ENCODE data around the gene CCL5. TPM values are rescaled to one million over a fixed set of nuclear protein-coding genes. Genes with fewer than 3 reads are reported as not detected.

The CCL5 gene
- total and polyA plus RNA-seq, 10 of the 15 experiments (the other 5 are each of a cell fraction or from before 2014, with no cell fraction given), result 45.7 to 186 (median 90.8) TPM

- H3K4me2 ChIP-seq (ENCODE audit: control insufficient read depth, insufficient read depth), result no peak overlapping the region
- no peaks in the 10 kb centered on the region for H3K36me3 ChIP-seq (ENCODE audit: control insufficient read depth in 2 of 2, insufficient read depth in 2 of 2, low read length in 1 of 2)
- H4K20me1 ChIP-seq (ENCODE audit: control insufficient read depth, insufficient read depth), result no peaks in the 10 kb centered on the region
- 94% methylated on average over 28 of the region's 29 CpGs for WGBS (ENCODE audit: insufficient coverage, insufficient replicate concordance, low lambda C conversion rate, missing lambda C conversion rate)
- TF ChIP-seq KLF5 (IDR thresholded peaks at IDR 0.05; ENCODE audit: partially characterized antibody) (no peak), BRCA1 (IDR thresholded peaks at IDR 0.05; ENCODE audit: low read depth, low read length) (no peak), HCFC1 (IDR thresholded peaks at IDR 0.05; ENCODE audit: low read length) (no peak), IRF3 (IDR thresholded peaks at IDR 0.05) (no peak), HDAC2 (IDR thresholded peaks at IDR 0.05) (no peak), MAX (IDR thresholded peaks at IDR 0.05; ENCODE audit: low read depth, low read length) (no peak), ZNF384 (IDR thresholded peaks at IDR 0.05; ENCODE audit: borderline replicate concordance, low read depth, low read length) (no peak), HSF1 (IDR thresholded peaks at IDR 0.05; ENCODE audit: low read depth, low read length) (no peak), YBX1 (IDR thresholded peaks at IDR 0.05) (no peak), IRF4 (IDR thresholded peaks at IDR 0.05; ENCODE audit: low read depth, low read length) (no peak), TCF3 (IDR thresholded peaks at IDR 0.05; ENCODE audit: borderline replicate concordance, insufficient read depth, low read depth, low read length) (no peak), STAT1 (conservative IDR thresholded peaks at IDR 0.05) (no peak), POU2F2 (IDR thresholded peaks at IDR 0.05; ENCODE audit: borderline replicate concordance, low read depth, low read length) (no peak), CHD2 (IDR thresholded peaks at IDR 0.05; ENCODE audit: borderline replicate concordance, low read depth, low read length) (no peak), USF2 (IDR thresholded peaks at IDR 0.05; ENCODE audit: borderline replicate concordance, low read depth, low read length) (no peak), RFX5 (IDR thresholded peaks at IDR 0.05; ENCODE audit: low read depth, low read length) (no peak), NRF1 (conservative IDR thresholded peaks at IDR 0.05; ENCODE audit: low read depth, low read length) (no peak), E2F4 (IDR thresholded peaks at IDR 0.05; ENCODE audit: low read depth, low read length) (no peak), MYB (IDR thresholded peaks at IDR 0.05; ENCODE audit: borderline replicate concordance, low read depth, low read length) (no peak), TAF1 (IDR thresholded peaks at IDR 0.05; ENCODE audit: borderline replicate concordance, low read depth, low read length) (no peak)
- no peaks in the 10 kb centered on the region for H3K4me1 ChIP-seq (ENCODE audit: control insufficient read depth, insufficient read depth, low read length)
- no peaks in the 10 kb centered on the region for H3K9me3 ChIP-seq (replicated peaks; ENCODE audit: control insufficient read depth, insufficient read depth, low read length)
- ChIA-PET SMC1A (ENCODE audit: uncharacterized antibody, unreplicated experiment) (no interaction called here), RAD21 (ENCODE audit: unreplicated experiment) (no interaction called here), CTCF (interaction anchor here (0.7 to 1.7 kb wide), 2 partner anchors 16 to 22 kb away, joined by 5 read pairs; no protein-coding TSS in a partner anchor), POLR2A (no interaction called here)
- no peak overlapping the region for H3K4me3 ChIP-seq
- FAIRE-seq (no peak), DNase-seq (ENCODE audit: low read depth, low spot score) (no peak), ATAC-seq (no peak)
- no peak overlapping the region for H3K9ac ChIP-seq (ENCODE audit: control insufficient read depth, insufficient read depth, low read length)
- H2AFZ ChIP-seq (ENCODE audit: control insufficient read depth, low read depth, low read length), result no peak overlapping the region
- no peak overlapping the region for H3K27ac ChIP-seq (ENCODE audit: control insufficient read depth, insufficient read depth)
- H3K79me2 ChIP-seq (ENCODE audit: control insufficient read depth, insufficient read depth, low read length), result no peaks in the 10 kb centered on the region
- intact Hi-C loops (cut with micrococcal nuclease; ENCODE audit: unreplicated experiment) (no loop called here), in situ Hi-C loops (cut with MboI) (no loop called here)
- no peaks in the 10 kb centered on the region for H3K27me3 ChIP-seq (replicated peaks in 1 of 2; ENCODE audit: control insufficient read depth in 2 of 2, insufficient read depth in 2 of 2, low read length in 1 of 2)
- no TSS peak for BruUV-seq (replicated peaks)
Measured at GRCh38 chr17:35917519-35918213, 37.5 kb upstream of the CCL5 start.

Data from GM12878 (cell line).